Uterus (tissue), 2 donors: ENCODE measurements around the gene CCDC74B.
"Not testable (repeated sequence)": the region's sequence is repeated elsewhere in the genome, so short reads cannot be mapped to it uniquely, and the experiment has no call there.

ENCODE experiments used
- POLR2A ChIP-seq, 2 donors: fragments of 450-650 bp; IDR thresholded peaks; one replicate each; pipeline ENCODE4 v1.6.1; 2016; ENCODE audit warnings: antibody characterized with exemption in 2 of 2, mild to moderate bottlenecking in 1 of 2, moderate library complexity in 1 of 2
- TF ChIP-seq, protein P1 (sequence below), 4 experiments: fragments of 200-600 bp in 2 of 4; fragments of 450-650 bp in 2 of 4; sonication (generic) in 2 of 4; IDR thresholded peaks; one replicate each; pipeline ENCODE4 v1.5.1; 2016 to 2019; ENCODE audit warnings: antibody characterized with exemption in 4 of 4, mild to moderate bottlenecking in 2 of 4, moderate library complexity in 1 of 4

GRCh38 chr2:130188958-130189357, 44.0 kb upstream of the CCDC74B start:
- TF ChIP-seq, protein P1, sequence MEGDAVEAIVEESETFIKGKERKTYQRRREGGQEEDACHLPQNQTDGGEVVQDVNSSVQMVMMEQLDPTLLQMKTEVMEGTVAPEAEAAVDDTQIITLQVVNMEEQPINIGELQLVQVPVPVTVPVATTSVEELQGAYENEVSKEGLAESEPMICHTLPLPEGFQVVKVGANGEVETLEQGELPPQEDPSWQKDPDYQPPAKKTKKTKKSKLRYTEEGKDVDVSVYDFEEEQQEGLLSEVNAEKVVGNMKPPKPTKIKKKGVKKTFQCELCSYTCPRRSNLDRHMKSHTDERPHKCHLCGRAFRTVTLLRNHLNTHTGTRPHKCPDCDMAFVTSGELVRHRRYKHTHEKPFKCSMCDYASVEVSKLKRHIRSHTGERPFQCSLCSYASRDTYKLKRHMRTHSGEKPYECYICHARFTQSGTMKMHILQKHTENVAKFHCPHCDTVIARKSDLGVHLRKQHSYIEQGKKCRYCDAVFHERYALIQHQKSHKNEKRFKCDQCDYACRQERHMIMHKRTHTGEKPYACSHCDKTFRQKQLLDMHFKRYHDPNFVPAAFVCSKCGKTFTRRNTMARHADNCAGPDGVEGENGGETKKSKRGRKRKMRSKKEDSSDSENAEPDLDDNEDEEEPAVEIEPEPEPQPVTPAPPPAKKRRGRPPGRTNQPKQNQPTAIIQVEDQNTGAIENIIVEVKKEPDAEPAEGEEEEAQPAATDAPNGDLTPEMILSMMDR (IDR thresholded peaks at IDR 0.05), result not testable (repeated sequence)
- TF ChIP-seq POLR2A (IDR thresholded peaks at IDR 0.05), result not testable (repeated sequence)
